Liver (tissue), 9 donors: ENCODE data around the gene LTBP4. TPM values are rescaled to one million over a fixed set of nuclear protein-coding genes. Genes with fewer than 3 reads are reported as not detected.

ENCODE experiments used
- DNase-seq: peaks from one replicate; pipeline ENCODE4 v3.0.0-alpha.2; 2017; ENCODE audit warnings: low spot score
- H3K27ac ChIP-seq, 2 donors: one replicate each; pipeline ENCODE4 v1.7.0; 2013; ENCODE audit warnings: inconsistent platforms in 2 of 2, low read length in 2 of 2, control low read depth in 1 of 2, low read depth in 1 of 2, mild to moderate bottlenecking in 1 of 2
- H3K27me3 ChIP-seq, 4 donors: one replicate each; pipeline versions ENCODE4 v1.6.1 to v1.7.0; 2013; ENCODE audit warnings: low read length in 3 of 4, inconsistent platforms in 1 of 4, mild to moderate bottlenecking in 1 of 4, moderate library complexity in 1 of 4; ENCODE audit not compliant: control insufficient read depth in 4 of 4, insufficient read depth in 4 of 4
- H3K36me3 ChIP-seq, 4 donors: one replicate each; pipeline versions ENCODE4 v1.6.1 to v1.7.0; 2013; ENCODE audit warnings: low read length in 3 of 4, mild to moderate bottlenecking in 3 of 4, low read depth in 1 of 4, moderate library complexity in 1 of 4; ENCODE audit not compliant: control insufficient read depth in 4 of 4, insufficient read depth in 3 of 4
- H3K4me1 ChIP-seq, 4 donors: one replicate each; pipeline versions ENCODE4 v1.6.1 to v1.7.0; 2013; ENCODE audit warnings: low read length in 3 of 4, mild to moderate bottlenecking in 3 of 4, moderate library complexity in 1 of 4; ENCODE audit not compliant: control insufficient read depth in 4 of 4, insufficient read depth in 4 of 4
- H3K4me3 ChIP-seq, 3 donors: one replicate each; pipeline versions ENCODE4 v1.6.1 to v1.7.0; 2013; ENCODE audit warnings: low read length in 3 of 3, control low read depth in 1 of 3, low read depth in 1 of 3, mild to moderate bottlenecking in 1 of 3
- H3K9ac ChIP-seq, 2 donors: one replicate each; pipeline ENCODE4 v1.7.0; 2013; ENCODE audit warnings: low read length in 2 of 2, mild to moderate bottlenecking in 2 of 2, moderate library complexity in 2 of 2, control low read depth in 1 of 2, low read depth in 1 of 2
- H3K9me3 ChIP-seq, 4 donors: one replicate each; pipeline versions ENCODE4 v1.6.1 to v1.7.0; 2013; ENCODE audit warnings: low read length in 3 of 4; ENCODE audit not compliant: control insufficient read depth in 4 of 4
- CTCF ChIP-seq: fragments of 150-350 bp; IDR thresholded peaks from 2 replicates; pipeline ENCODE4 v1.5.1; 2017; ENCODE audit warnings: improper control_type of control experiment, low read depth, low read length; ENCODE audit not compliant: missing input control
- EGR1 ChIP-seq, 2 donors: IDR thresholded peaks; 2 replicates each; pipeline ENCODE4 v1.6.1; 2016 to 2018; ENCODE audit warnings: antibody characterized with exemption in 2 of 2, low read depth in 2 of 2
- FOXA1 ChIP-seq: IDR thresholded peaks from 2 replicates; pipeline ENCODE4 v1.6.1; 2016; ENCODE audit warnings: antibody characterized with exemption
- GABPA ChIP-seq, 2 donors: IDR thresholded peaks in 1 of 2; conservative IDR thresholded peaks in 1 of 2; 2 replicates each; pipeline ENCODE4 v1.6.1; 2016; ENCODE audit warnings: antibody characterized with exemption in 2 of 2, mild to moderate bottlenecking in 1 of 2, moderate library complexity in 1 of 2
- HNF4A ChIP-seq, 2 donors: conservative IDR thresholded peaks; 2 replicates each; pipeline ENCODE4 v1.6.1; 2016; ENCODE audit warnings: antibody characterized with exemption in 2 of 2, mild to moderate bottlenecking in 2 of 2
- HNF4G ChIP-seq: IDR thresholded peaks from 2 replicates; pipeline ENCODE4 v1.6.1; 2016; ENCODE audit warnings: antibody characterized with exemption
- JUND ChIP-seq, 2 donors: IDR thresholded peaks; 2 replicates each; pipeline ENCODE4 v1.6.1; 2016; ENCODE audit warnings: antibody characterized with exemption in 2 of 2
- NR2F2 ChIP-seq: IDR thresholded peaks from 2 replicates; pipeline ENCODE4 v1.6.1; 2016; ENCODE audit warnings: antibody characterized with exemption
- RAD21 ChIP-seq, 2 donors: IDR thresholded peaks; 2 replicates each; pipeline ENCODE4 v1.6.1; 2016; ENCODE audit warnings: antibody characterized with exemption in 2 of 2, mild to moderate bottlenecking in 2 of 2
- REST ChIP-seq: IDR thresholded peaks from 2 replicates; pipeline ENCODE4 v1.6.1; 2016; ENCODE audit warnings: antibody characterized with exemption, mild to moderate bottlenecking
- RXRA ChIP-seq, 2 donors: IDR thresholded peaks; 2 replicates each; pipeline ENCODE4 v1.6.1; 2017 to 2018; ENCODE audit warnings: antibody characterized with exemption in 2 of 2, mild to moderate bottlenecking in 1 of 2
- SP1 ChIP-seq: IDR thresholded peaks from 2 replicates; pipeline ENCODE4 v1.6.1; 2018; ENCODE audit warnings: antibody characterized with exemption, mild to moderate bottlenecking
- TAF1 ChIP-seq: conservative IDR thresholded peaks from 2 replicates; pipeline ENCODE4 v1.6.1; 2016; ENCODE audit warnings: antibody characterized with exemption, mild to moderate bottlenecking
- YY1 ChIP-seq: IDR thresholded peaks from 2 replicates; pipeline ENCODE4 v1.6.1; 2016; ENCODE audit warnings: antibody characterized with exemption, mild to moderate bottlenecking
- ZBTB33 ChIP-seq: IDR thresholded peaks from 2 replicates; pipeline ENCODE4 v1.6.1; 2016; ENCODE audit warnings: antibody characterized with exemption
- WGBS: extraction: QIAGEN DNeasy Blood & Tissue Kit; methylation state at CpG from one replicate; pipeline ENCODE4 v1.1.7; 2013; 5-methylcytosine and 5-hydroxymethylcytosine counted together
- polyA plus RNA-seq, 2 donors: library from polyadenylated mRNA; stranded (reverse) in 1 of 2; unstranded in 1 of 2; fragments of 200-250 nt in 1 of 2; fragments of >200 nt in 1 of 2; fragmentation: Nextera tagmentation in 1 of 2; extraction: Ambion mirVana in 1 of 2; gene quantifications; one replicate each; pipeline versions ENCODE4 v1.2.1 to v1.2.3, GENCODE V29; 2013 to 2015
- total RNA-seq, 2 donors: library from RNA; depleted of rRNA; stranded (reverse); fragments of >200 nt; gene quantifications; one replicate each; pipeline ENCODE4 v1.2.3, GENCODE V29; 2014
- TF ChIP-seq, protein P1 (sequence below): IDR thresholded peaks from 2 replicates; pipeline ENCODE4 v1.6.1; 2016; ENCODE audit warnings: antibody characterized with exemption
- TF ChIP-seq, protein P2 (sequence below): IDR thresholded peaks from 2 replicates; pipeline ENCODE4 v1.6.1; 2016; ENCODE audit warnings: antibody characterized with exemption
- donor health status: healthy.
- donor health status: healthy.
- donor health status: healthy.
- donor health status: healthy.
- donor health status: healthy.

The LTBP4 gene
- total and polyA plus RNA-seq, 4 donors = 9.6 to 28.7 (median 17.8) TPM

DNA sequence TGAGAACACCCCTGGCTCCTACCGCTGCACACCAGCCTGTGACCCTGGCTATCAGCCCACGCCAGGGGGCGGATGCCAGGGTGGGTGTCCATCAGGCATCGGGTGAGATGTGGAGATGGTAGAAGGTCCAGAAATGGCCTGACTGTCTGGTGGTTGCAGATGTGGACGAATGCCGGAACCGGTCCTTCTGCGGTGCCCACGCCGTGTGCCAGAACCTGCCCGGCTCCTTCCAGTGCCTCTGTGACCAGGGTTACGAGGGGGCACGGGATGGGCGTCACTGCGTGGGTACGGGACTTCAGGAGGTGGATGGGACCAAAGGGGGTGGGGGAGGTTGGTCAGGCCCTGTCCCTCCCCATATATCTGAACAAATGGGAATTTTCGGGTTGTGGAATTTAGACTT lies 15.8 kb downstream of the LTBP4 start:
- peaks cover 0 to 1% (median 0%) of the 10 kb centered on the region in 4 donors for H3K36me3 ChIP-seq
- DNase-seq = no peak
- no peak overlapping the region for H3K27ac ChIP-seq
- TF ChIP-seq RXRA (IDR thresholded peaks at IDR 0.05) (no peak), HNF4A (conservative IDR thresholded peaks at IDR 0.05) (no peak), EGR1 (IDR thresholded peaks at IDR 0.05; ENCODE audit: low read depth in 2 of 2) (no peak), GABPA (IDR thresholded peaks at IDR 0.05 in 1 of 2, conservative IDR thresholded peaks at IDR 0.05 in 1 of 2) (no peak), JUND (IDR thresholded peaks at IDR 0.05) (no peak), NR2F2 (no peak), CTCF (no peak), REST (no peak), ZBTB33 (no peak), HNF4G (no peak), TAF1 (no peak), SP1 (no peak)
- TF ChIP-seq, protein P1, sequence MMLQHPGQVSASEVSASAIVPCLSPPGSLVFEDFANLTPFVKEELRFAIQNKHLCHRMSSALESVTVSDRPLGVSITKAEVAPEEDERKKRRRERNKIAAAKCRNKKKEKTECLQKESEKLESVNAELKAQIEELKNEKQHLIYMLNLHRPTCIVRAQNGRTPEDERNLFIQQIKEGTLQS = no peak
- TF ChIP-seq, protein P2, sequence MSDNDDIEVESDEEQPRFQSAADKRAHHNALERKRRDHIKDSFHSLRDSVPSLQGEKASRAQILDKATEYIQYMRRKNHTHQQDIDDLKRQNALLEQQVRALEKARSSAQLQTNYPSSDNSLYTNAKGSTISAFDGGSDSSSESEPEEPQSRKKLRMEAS = no peak
- H3K9me3 ChIP-seq = no peaks in the 10 kb centered on the region
- peaks cover 0 to 7% (median under 1%) of the 10 kb centered on the region in 4 donors for H3K4me1 ChIP-seq
- H3K9ac ChIP-seq = no peak overlapping the region
- peaks cover 0 to 4% (median 0%) of the 10 kb centered on the region in 4 donors for H3K27me3 ChIP-seq
- WGBS = 91% methylated on average over 17 of the region's 17 CpGs
- H3K4me3 ChIP-seq = no peak overlapping the region

DNA sequence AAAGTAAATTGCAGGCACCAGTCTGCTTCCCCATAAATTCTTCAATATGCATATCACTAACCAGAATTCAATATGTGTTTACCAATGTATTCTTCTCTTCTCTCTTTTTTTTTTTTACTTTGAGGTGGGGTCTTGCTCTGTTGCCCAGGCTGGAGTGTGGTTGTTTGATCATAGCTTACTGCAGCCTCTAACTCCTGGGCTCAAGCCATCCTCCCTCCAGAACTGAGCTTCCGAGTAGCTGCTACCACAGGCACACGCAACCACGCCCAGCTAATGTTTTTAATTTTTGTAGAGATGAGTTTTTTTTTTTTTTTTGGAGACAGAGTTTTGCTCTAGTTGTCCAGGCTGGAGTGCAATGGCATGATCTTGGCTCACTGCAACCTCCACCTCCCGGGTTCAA lies 16.8 kb downstream of the LTBP4 start:
- 92% methylated on average over 4 of the region's 4 CpGs for WGBS
- peaks cover 0 to 7% (median under 1%) of the 10 kb centered on the region in 4 donors for H3K4me1 ChIP-seq
- no peak for DNase-seq
- H3K9me3 ChIP-seq = no peaks in the 10 kb centered on the region
- peaks cover 0 to 4% (median 0%) of the 10 kb centered on the region in 4 donors for H3K27me3 ChIP-seq
- no peaks in the 10 kb centered on the region for H3K36me3 ChIP-seq
- H3K4me3 ChIP-seq = no peak overlapping the region
- no peak overlapping the region for H3K9ac ChIP-seq
- H3K27ac ChIP-seq = no peak overlapping the region
- no peak for TF ChIP-seq YY1
- TF ChIP-seq, protein P1 = no peak
- no peak for TF ChIP-seq EGR1 (IDR thresholded peaks at IDR 0.05; ENCODE audit: low read depth in 2 of 2)
- no peak for TF ChIP-seq RAD21 (IDR thresholded peaks at IDR 0.05)
- no peak for TF ChIP-seq GABPA (IDR thresholded peaks at IDR 0.05 in 1 of 2, conservative IDR thresholded peaks at IDR 0.05 in 1 of 2)
- TF ChIP-seq NR2F2 = no peak
- no peak for TF ChIP-seq TAF1
- no peak for TF ChIP-seq REST
- TF ChIP-seq, protein P2 = no peak
- TF ChIP-seq HNF4A (conservative IDR thresholded peaks at IDR 0.05) = no peak
- TF ChIP-seq HNF4G = no peak
- no peak for TF ChIP-seq FOXA1
- TF ChIP-seq RXRA (IDR thresholded peaks at IDR 0.05) = no peak
